Measurements from ENCODE around the gene MED13L. TPM values are rescaled to one million over a fixed set of nuclear protein-coding genes. Genes with fewer than 3 reads are reported as not detected.

Gene MED13L
- total and polyA plus RNA-seq, 12 donors: 9.4 to 76.5 (median 64.2) TPM

DNA sequence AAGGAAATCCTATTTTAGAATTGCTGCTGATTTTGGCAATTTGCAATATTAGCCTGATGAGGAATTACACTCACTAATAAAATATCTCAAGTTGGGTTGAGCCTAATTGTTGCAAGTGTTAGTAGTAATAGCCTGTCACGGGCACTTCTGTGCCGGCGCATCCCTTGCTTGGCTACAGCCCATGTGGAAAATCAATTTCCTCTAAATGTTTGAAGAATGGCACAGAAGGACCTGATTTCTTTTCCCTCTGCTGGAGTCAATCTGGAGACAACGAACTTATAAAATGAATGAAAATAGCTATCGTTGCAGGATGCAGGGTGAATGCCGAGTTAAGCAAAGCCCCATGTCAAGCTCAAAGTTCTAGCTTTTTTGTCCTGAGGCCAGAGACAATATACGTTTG, 31.2 kb upstream of the MED13L start:
- Histone ChIP-seq H3K36me3 (no peaks in the 10 kb centered on the region), H3K4me3 (no peak overlapping the region), H3K9me3 (peaks cover 0 to 18% (median 7%) of the 10 kb centered on the region in 11 donors), H3K27me3 (no peaks in the 10 kb centered on the region), H3K4me1 (peaks cover 0 to 5% (median 0%) of the 10 kb centered on the region in 9 donors), H3K27ac (no peak overlapping the region)
- intact Hi-C loops (cut with DNase I): no loop called here
- ATAC-seq (peak in 1 of 8 donors; percentile 41), DNase-seq (no peak)
- 55 to 73% methylated on average over 7 of the region's 7 CpGs for WGBS, 2 donors
- TF ChIP-seq, protein P1, sequence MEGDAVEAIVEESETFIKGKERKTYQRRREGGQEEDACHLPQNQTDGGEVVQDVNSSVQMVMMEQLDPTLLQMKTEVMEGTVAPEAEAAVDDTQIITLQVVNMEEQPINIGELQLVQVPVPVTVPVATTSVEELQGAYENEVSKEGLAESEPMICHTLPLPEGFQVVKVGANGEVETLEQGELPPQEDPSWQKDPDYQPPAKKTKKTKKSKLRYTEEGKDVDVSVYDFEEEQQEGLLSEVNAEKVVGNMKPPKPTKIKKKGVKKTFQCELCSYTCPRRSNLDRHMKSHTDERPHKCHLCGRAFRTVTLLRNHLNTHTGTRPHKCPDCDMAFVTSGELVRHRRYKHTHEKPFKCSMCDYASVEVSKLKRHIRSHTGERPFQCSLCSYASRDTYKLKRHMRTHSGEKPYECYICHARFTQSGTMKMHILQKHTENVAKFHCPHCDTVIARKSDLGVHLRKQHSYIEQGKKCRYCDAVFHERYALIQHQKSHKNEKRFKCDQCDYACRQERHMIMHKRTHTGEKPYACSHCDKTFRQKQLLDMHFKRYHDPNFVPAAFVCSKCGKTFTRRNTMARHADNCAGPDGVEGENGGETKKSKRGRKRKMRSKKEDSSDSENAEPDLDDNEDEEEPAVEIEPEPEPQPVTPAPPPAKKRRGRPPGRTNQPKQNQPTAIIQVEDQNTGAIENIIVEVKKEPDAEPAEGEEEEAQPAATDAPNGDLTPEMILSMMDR (IDR thresholded peaks at IDR 0.05): no peak

GRCh38 chr12:116306968-116307367, 29.5 kb upstream of the MED13L start:
- Histone ChIP-seq H3K27ac (no peak overlapping the region), H3K4me3 (no peak overlapping the region), H3K36me3 (no peaks in the 10 kb centered on the region), H3K4me1 (peaks cover 0 to 19% (median 0%) of the 10 kb centered on the region in 9 donors), H3K9me3 (peaks cover 0 to 18% (median 7%) of the 10 kb centered on the region in 11 donors), H3K27me3 (no peaks in the 10 kb centered on the region)
- intact Hi-C loops (cut with DNase I): no loop called here
- no peak for DNase-seq
- TF ChIP-seq, protein P1 (IDR thresholded peaks at IDR 0.05): no peak
- 96 to 99% methylated on average over 3 of the region's 3 CpGs for WGBS, 2 donors
- ATAC-seq: no peak

DNA sequence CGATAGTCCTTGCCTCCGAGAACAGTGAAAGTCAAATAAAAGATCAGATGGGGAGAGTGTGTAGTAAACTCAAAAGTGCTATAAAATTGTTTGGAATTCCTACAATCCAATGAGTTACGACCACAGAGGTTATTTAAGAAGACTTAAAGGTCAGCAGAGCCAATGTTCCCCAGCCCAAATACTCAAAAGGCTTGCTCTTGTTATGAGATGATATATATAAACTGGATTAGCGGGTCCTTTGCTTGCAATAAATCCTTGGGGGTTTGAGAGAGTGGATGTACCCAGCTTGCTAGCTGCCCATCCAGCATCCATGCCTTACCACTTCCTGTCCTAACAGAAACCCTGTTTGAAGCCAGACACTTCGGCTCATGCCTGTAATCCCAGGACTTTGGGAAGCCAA, 29.0 kb upstream of the MED13L start:
- H3K27me3 ChIP-seq: no peaks in the 10 kb centered on the region
- peaks cover 0 to 18% (median 7%) of the 10 kb centered on the region in 11 donors for H3K9me3 ChIP-seq
- intact Hi-C loops (cut with DNase I): no loop called here
- DNase-seq (no peak), ATAC-seq (no peak)
- peaks cover 0 to 19% (median 0%) of the 10 kb centered on the region in 9 donors for H3K4me1 ChIP-seq
- TF ChIP-seq, protein P1 (IDR thresholded peaks at IDR 0.05): no peak
- 93 to 96% methylated on average over 5 of the region's 5 CpGs for WGBS, 2 donors
- no peak overlapping the region for H3K27ac ChIP-seq
- no peak overlapping the region for H3K4me3 ChIP-seq
- H3K36me3 ChIP-seq: no peaks in the 10 kb centered on the region

GRCh38 chr12:116304621-116305020, 27.1 kb upstream of the MED13L start:
- TF ChIP-seq, protein P1 (IDR thresholded peaks at IDR 0.05): no peak
- Histone ChIP-seq H3K4me1 (peaks cover 0 to 25% (median 3%) of the 10 kb centered on the region in 9 donors), H3K27me3 (no peaks in the 10 kb centered on the region), H3K4me3 (no peak overlapping the region), H3K36me3 (no peaks in the 10 kb centered on the region), H3K27ac (no peak overlapping the region), H3K9me3 (peaks cover 0 to 9% (median 2%) of the 10 kb centered on the region in 11 donors)
- intact Hi-C loops (cut with DNase I): no loop called here
- 97% methylated on average over 4 of the region's 4 CpGs for WGBS, 2 donors
- DNase-seq: no peak
- no peak for ATAC-seq

Data from heart right ventricle (tissue), 16 donors.